Keratinocyte (primary cell): ENCODE data around the gene AP3S1.
A peak's percentile ranks its signal among the peaks of the same experiment; 100 is the strongest.

Experiments used
- EZH2 ChIP-seq: IDR thresholded peaks from one replicate; pipeline ENCODE4 v1.6.1; 2012; ENCODE audit warnings: inconsistent platforms, mild to moderate bottlenecking, low read length, moderate library complexity
- TF ChIP-seq, protein P1 (sequence below), 3 experiments: IDR thresholded peaks in 1 of 3; conservative IDR thresholded peaks in 1 of 3; optimal IDR thresholded peaks in 1 of 3; 2 replicates in 2 of 3; 3 replicates in 1 of 3; pipeline versions ENCODE3 to v1.5.1; 2011; ENCODE audit warnings: low read length in 3 of 3, mild to moderate bottlenecking in 3 of 3, moderate library complexity in 2 of 3, control low read depth in 1 of 3, inconsistent platforms in 1 of 3; ENCODE audit not compliant: insufficient read depth in 2 of 3; ENCODE audit errors: extremely low read depth in 1 of 3

DNA sequence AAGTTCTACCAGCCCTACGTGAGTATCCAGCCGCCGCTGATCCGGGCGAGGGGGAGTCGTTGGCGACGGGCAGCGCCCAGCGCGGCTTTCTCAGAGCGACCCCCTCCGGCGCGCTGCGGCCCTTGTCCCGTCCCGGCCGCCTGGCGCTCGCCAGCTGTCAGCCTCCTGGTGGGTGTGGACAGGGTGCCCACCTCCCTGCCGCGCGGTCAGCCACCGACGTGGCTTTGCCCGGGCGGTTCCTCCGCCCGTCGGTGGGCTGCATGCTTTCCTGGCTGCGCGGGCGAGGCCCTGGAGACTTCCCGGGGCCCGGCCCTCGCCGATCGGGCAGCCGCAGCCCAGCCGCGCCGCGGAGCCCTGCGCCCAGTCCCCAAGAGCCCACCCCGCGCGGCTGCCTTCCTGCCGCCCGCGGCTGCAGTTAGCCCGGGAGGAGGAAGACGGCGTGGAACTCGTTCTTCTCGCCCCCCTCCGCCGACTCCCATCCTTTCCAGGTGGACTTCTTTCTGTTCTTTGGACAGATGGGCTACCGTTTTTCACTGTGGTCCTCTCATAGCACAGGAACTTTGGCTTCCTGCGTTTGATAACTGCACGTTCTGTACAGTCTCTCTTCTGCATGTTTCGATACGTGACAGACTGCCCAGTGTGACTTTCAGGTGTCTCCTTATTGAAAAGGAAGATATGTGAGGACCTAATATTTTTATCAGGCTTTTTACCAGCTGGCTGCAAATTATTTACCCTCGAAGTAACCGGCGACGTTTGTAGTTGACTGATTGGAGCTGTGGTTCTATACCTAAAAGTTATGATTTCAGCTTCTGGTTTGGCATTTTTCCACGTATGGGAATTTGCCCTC lies 577 bp downstream of the AP3S1 start:
- TF ChIP-seq, protein P1, sequence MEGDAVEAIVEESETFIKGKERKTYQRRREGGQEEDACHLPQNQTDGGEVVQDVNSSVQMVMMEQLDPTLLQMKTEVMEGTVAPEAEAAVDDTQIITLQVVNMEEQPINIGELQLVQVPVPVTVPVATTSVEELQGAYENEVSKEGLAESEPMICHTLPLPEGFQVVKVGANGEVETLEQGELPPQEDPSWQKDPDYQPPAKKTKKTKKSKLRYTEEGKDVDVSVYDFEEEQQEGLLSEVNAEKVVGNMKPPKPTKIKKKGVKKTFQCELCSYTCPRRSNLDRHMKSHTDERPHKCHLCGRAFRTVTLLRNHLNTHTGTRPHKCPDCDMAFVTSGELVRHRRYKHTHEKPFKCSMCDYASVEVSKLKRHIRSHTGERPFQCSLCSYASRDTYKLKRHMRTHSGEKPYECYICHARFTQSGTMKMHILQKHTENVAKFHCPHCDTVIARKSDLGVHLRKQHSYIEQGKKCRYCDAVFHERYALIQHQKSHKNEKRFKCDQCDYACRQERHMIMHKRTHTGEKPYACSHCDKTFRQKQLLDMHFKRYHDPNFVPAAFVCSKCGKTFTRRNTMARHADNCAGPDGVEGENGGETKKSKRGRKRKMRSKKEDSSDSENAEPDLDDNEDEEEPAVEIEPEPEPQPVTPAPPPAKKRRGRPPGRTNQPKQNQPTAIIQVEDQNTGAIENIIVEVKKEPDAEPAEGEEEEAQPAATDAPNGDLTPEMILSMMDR (optimal IDR thresholded peaks at IDR 0.05 in 1 of 3, IDR thresholded peaks at IDR 0.05 in 1 of 3, conservative IDR thresholded peaks at IDR 0.05 in 1 of 3; ENCODE audit: extremely low read depth in 1 of 3, insufficient read depth in 2 of 3, low read length in 3 of 3), result peak in 1 of 3 experiments; percentile 23
- TF ChIP-seq EZH2, result no peak
